Measurements from ENCODE around the gene APBA1.

- TF ChIP-seq CTCF (IDR thresholded peaks at IDR 0.05; ENCODE audit: insufficient read depth, low read depth, low read length), result no peak
- TF ChIP-seq EZH2 (IDR thresholded peaks at IDR 0.05; ENCODE audit: insufficient read depth, low read length), result no peak
Observed at GRCh38 chr9:69461103-69461887, 210.9 kb downstream of the APBA1 start.

Data from astrocyte (in vitro differentiated cells and primary cell).